Lower leg skin (tissue), 4 donors: ENCODE data around the gene EGFL7. TPM values are rescaled to one million over a fixed set of nuclear protein-coding genes. Genes with fewer than 3 reads are reported as not detected.

Experiments
- DNase-seq, 2 donors: peaks; one replicate each; pipeline ENCODE4 v3.0.0-alpha.2; 2019; ENCODE audit warnings: low spot score in 2 of 2
- H3K4me3 ChIP-seq: fragments of 200-600 bp; sonication (generic); 2 replicates; pipeline ENCODE4 v1.5.1; 2017; ENCODE audit warnings: mild to moderate bottlenecking, low read depth; ENCODE audit not compliant: poor library complexity, severe bottlenecking
- CTCF ChIP-seq, 3 donors: fragments of 450-650 bp; IDR thresholded peaks; one replicate each; pipeline ENCODE4 v1.5.1; 2016; ENCODE audit warnings: antibody characterized with exemption in 3 of 3, mild to moderate bottlenecking in 3 of 3, moderate library complexity in 2 of 3
- POLR2A ChIP-seq, 2 donors: fragments of 450-650 bp; IDR thresholded peaks; one replicate each; pipeline ENCODE4 v1.6.1; 2016 to 2017; ENCODE audit warnings: antibody characterized with exemption in 2 of 2, mild to moderate bottlenecking in 1 of 2, moderate library complexity in 1 of 2
- WGBS, 2 donors: methylation state at CpG; one replicate each; pipeline ENCODE4 v1.1.5; 2018; 5-methylcytosine and 5-hydroxymethylcytosine counted together
- intact Hi-C: fragments of 100-400 bp; cut with DNase I; formaldehyde crosslinking; loops from one replicate; pipeline ENCODE4 v1.15.0; 2023; ENCODE audit warnings: low total_unique reads
- total RNA-seq, 4 donors: library from RNA; depleted of rRNA; stranded (reverse); fragments of >200 nt; gene quantifications; one replicate each; pipeline ENCODE4 v1.1.0, GENCODE V29; 2016

The EGFL7 gene
- total RNA-seq, 4 donors from 2014 or later = 27.8 to 62.2 (median 46.2) TPM

GRCh38 chr9:136667214-136667939, 4.7 kb downstream of the EGFL7 start:
- TF ChIP-seq CTCF (IDR thresholded peaks at IDR 0.05) (no peak), POLR2A (IDR thresholded peaks at IDR 0.05) (no peak)
- no peak overlapping the region for H3K4me3 ChIP-seq
- 57 to 75% methylated on average over 15 to 18 of the region's 21 CpGs for WGBS, 2 donors
- no peak for DNase-seq
- intact Hi-C loops = no loop called here

- 55 to 60% methylated on average over 4 to 16 of the region's 40 CpGs for WGBS, 2 donors
- no peak for TF ChIP-seq POLR2A (IDR thresholded peaks at IDR 0.05)
- intact Hi-C loops = no loop called here
These were observed 5.4 kb downstream of the EGFL7 start for GRCh38 chr9:136667940-136668760.

GRCh38 chr9:136668983-136669790, 6.5 kb downstream of the EGFL7 start:
- no peak for DNase-seq
- TF ChIP-seq CTCF (IDR thresholded peaks at IDR 0.05) = no peak
- no peak for TF ChIP-seq POLR2A (IDR thresholded peaks at IDR 0.05)
- WGBS, 2 donors = 52 to 63% methylated on average over 11 to 16 of the region's 23 CpGs
- H3K4me3 ChIP-seq = no peak overlapping the region
- intact Hi-C loops = no loop called here

More at GRCh38 chr9:136667940-136668760, 5.4 kb downstream of the EGFL7 start:
- no peak overlapping the region for H3K4me3 ChIP-seq
- no peak for DNase-seq

GRCh38 chr9:136669791-136670464, 7.2 kb downstream of the EGFL7 start:
- intact Hi-C loops = no loop called here
- 42 to 53% methylated on average over 20 to 23 of the region's 23 CpGs for WGBS, 2 donors
- TF ChIP-seq POLR2A (IDR thresholded peaks at IDR 0.05) (no peak), CTCF (IDR thresholded peaks at IDR 0.05) (no peak)

GRCh38 chr9:136670576-136671253, 8.0 kb downstream of the EGFL7 start:
- DNase-seq = no peak
- H3K4me3 ChIP-seq = no peak overlapping the region
- TF ChIP-seq POLR2A (IDR thresholded peaks at IDR 0.05) = no peak
- no peak for TF ChIP-seq CTCF (IDR thresholded peaks at IDR 0.05)
- intact Hi-C loops = no loop called here
- 68 to 71% methylated on average over 36 of the region's 36 CpGs for WGBS, 2 donors

More at GRCh38 chr9:136669791-136670464, 7.2 kb downstream of the EGFL7 start:
- no peak for DNase-seq
- no peak overlapping the region for H3K4me3 ChIP-seq
